AG09309 (cell line): ENCODE measurements around the gene GOLGA3.
"Not testable (repeated sequence)": the region's sequence is repeated elsewhere in the genome, so short reads cannot be mapped to it uniquely, and the experiment has no call there.

Source experiments
- DNase-seq: peaks from one replicate; pipeline ENCODE4 v3.0.0-alpha.2; 2010; ENCODE audit warnings: low read depth
- H3K4me3 ChIP-seq: 2 replicates; pipeline ENCODE4 v1.5.1; 2011; ENCODE audit warnings: mild to moderate bottlenecking, low read depth, low read length, moderate library complexity; ENCODE audit not compliant: control insufficient read depth
- CTCF ChIP-seq: IDR thresholded peaks from 2 replicates; pipeline ENCODE4 v1.5.1; 2011; ENCODE audit warnings: mild to moderate bottlenecking, low read depth, low read length, inconsistent platforms; ENCODE audit not compliant: insufficient read depth, control insufficient read depth; ENCODE audit errors: missing control alignments

GOLGA3 gene

GRCh38 chr12:132781938-132782337, 46.7 kb downstream of the GOLGA3 start:
- no peak for TF ChIP-seq CTCF
- no peak for DNase-seq
- no peak overlapping the region for H3K4me3 ChIP-seq

- no peak overlapping the region for H3K4me3 ChIP-seq
- no peak for TF ChIP-seq CTCF
- no peak for DNase-seq
Observed at GRCh38 chr12:132779781-132780353, 48.8 kb downstream of the GOLGA3 start.

GRCh38 chr12:132777614-132778013, 51.1 kb downstream of the GOLGA3 start:
- no peak for DNase-seq
- TF ChIP-seq CTCF = no peak
- no peak overlapping the region for H3K4me3 ChIP-seq

GRCh38 chr12:132776816-132777568, 51.7 kb downstream of the GOLGA3 start:
- DNase-seq = no peak
- TF ChIP-seq CTCF = no peak
- H3K4me3 ChIP-seq = no peak overlapping the region

- DNase-seq, H3K4me3 ChIP-seq: not testable (repeated sequence)
Observed at GRCh38 chr12:132776230-132776625, 52.4 kb downstream of the GOLGA3 start.

GRCh38 chr12:132775502-132776229, 53.0 kb downstream of the GOLGA3 start:
- no peak overlapping the region for H3K4me3 ChIP-seq
- no peak for TF ChIP-seq CTCF
- no peak for DNase-seq
